ENCODE measurements around the gene GOLGA6L26. TPM values are rescaled to one million over a fixed set of nuclear protein-coding genes. Genes with fewer than 3 reads are reported as not detected.

GOLGA6L26 gene
- total RNA-seq: not detected in 2 replicates

GRCh38 chr15:23334096-23334495, at the start of gene GOLGA6L26:
Gene GOLGA6L26, minus strand, starts transcription at chr15:23334196. Its CDS starts 61 bp downstream, at chr15:23334135.

GRCh38 chr15:23354448-23354847, 20.5 kb upstream of the GOLGA6L26 start, which contains the start of gene GOLGA8S:
Gene GOLGA8S, plus strand, starts transcription at chr15:23354748. Its CDS starts 62 bp downstream, at chr15:23354810.

Other genes starting within 250 kb of the GOLGA6L26 start
- not detected in 2 replicates for gene GOLGA6L1, start 197.4 kb downstream of the GOLGA6L26 start, total RNA-seq
- gene GOLGA8S, start 20.6 kb upstream of the GOLGA6L26 start, total RNA-seq: not detected in 2 replicates
- not detected in 2 replicates for gene GOLGA6L2, start 113.0 kb upstream of the GOLGA6L26 start, total RNA-seq
- 0.70 and 0.80 TPM in 2 replicates for gene MKRN3, start 231.5 kb upstream of the GOLGA6L26 start, total RNA-seq

Measured in hair follicular keratinocyte (primary cell).